Endothelial cell of hepatic sinusoid (primary cell): ENCODE measurements around the gene REXO1.
"Not testable (repeated sequence)": the region's sequence is repeated elsewhere in the genome, so short reads cannot be mapped to it uniquely, and the experiment has no call there.

Experiments
- in situ Hi-C: cut with HindIII; loops from 2 replicates; pipeline ENCODE4 v1.10.0; 2017; ENCODE audit warnings: low sequenced_read_pairs

The REXO1 gene

DNA sequence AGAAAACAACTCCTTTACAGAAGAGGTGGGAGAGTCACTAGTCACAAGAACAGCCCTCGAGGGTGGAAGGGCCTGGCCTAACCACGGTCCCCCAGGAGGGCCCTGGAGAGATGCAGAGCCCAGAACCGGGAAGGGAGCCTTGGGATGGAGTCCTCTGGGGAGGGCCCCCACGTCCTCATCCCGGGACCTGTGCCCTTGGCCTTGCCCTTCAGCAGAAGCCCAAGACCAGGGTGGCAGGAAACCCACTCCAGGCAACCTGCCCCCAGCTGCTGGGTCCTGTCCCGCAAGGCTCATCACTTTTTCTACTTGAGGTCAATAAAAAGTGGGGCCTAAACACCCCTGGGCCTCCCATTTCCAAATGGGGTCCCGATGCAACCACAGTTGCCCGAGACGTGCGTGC lies 33.9 kb downstream of the REXO1 start:
- in situ Hi-C loops = no loop called here

DNA sequence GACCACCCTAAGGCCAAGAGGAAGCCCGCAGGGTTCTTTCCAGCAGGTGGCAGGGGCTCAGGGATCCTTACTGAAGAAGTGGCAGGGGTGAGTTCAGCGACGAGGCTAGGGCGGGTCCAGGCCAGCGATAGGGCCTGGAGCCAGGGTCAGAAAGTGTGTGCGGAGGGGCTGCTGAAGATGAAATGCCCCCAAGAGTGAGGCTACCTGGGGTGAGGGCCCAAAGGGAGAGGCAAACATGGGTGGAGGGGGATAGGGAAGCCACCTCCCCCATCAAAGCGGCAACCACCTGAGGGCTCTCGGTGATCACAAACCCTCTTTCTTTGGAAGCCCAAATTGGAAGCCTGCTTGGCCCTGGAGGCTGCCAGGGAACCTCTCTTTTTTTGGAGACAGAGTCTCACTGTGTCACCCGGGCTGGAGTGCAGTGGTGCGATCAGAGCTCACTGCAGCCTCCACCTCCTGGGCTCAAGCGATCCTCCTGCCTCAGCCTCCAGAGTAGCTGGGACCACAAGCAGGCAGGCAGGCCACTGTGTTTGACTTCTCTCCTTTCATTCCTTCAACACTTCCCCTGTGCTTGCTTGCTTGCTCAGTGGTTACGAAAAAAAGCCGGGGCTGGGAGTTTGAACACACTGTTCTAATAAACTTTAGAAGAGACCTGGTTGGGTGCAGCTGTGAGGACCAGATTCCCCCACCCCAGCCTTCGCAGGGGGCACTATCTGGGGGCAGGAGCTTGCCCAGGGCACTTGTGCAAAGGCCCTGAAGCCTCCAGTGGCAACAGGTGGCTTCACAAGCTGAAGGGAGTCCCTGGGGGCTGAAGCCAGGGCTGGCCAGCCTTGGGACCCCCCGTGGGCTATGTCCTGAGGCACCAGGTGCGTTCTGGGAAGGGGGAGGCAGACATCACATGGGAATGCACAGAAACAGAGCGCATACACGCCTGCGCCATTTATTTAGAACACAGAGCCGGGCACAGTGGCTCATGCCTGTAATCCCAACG lies 34.8 kb downstream of the REXO1 start:
- in situ Hi-C loops = no loop called here

DNA sequence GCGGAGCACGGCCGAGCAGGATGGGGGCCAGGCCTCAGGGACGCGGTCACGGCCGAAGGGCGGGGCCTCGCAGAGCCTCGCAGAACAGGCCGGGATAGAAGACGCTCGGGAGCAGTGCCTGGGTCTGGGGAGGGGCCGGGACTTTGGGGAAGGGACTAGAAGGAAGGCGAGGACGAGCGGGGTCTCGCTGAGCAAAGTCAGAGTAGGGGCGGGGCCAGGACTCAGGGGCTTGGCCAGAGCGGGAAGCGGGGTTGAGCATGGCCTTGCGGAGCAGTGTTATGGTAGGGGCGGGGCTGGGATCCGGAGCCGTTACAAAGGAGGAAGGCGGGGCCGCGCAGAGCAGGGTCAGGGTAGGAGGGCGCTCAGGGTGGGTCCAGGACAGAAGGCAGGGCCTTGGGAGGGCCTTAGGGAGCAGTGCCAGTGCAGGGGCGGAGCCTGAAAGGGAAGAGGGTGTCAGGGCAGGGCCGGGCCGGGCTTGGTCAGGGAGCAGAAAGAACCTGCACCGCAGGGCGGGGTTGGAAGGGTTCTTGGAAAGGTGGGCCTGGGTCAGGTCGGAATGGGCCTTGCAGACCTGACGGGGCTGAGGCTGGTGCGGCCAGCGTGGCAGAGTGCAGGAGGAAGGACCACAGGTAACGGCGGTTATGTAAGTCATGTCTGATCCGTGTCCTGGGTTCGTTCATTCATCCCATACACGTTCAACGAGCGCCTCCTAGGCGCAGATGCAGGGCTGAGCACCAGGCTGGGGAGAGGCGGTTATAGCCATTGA lies 35.7 kb downstream of the REXO1 start:
- in situ Hi-C loops = no loop called here

DNA sequence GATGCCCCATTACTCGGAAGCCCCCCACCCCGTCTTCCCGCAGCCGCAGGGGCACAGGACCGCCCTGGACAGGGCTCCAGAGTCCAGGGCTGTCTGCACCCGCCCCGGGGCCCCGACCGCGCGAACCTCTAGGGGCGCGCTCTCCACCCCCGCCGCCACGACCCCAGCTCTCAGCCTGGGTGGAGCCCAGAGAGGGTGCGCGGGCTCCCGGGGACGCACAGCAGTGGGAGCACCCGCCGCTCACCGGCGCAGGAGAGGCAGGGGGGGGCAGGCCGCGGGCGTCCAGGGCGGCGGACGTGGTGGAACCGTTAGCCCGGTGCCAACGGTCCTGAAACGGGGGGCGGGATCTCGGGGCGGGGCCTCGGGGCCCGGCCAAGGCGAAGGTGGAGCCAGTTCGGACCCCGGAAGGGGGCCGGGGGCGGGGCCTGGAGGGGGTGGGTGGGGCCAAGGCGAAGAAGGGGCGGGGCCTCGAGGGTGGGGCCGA lies 36.3 kb downstream of the REXO1 start, which contains the start of gene ATP8B3:
TSS of gene ATP8B3 (minus strand) at position 335 of the 484 bp plus-strand sequence. CDS start 540 bp downstream, outside the sequence.
- in situ Hi-C loops = no loop called here

DNA sequence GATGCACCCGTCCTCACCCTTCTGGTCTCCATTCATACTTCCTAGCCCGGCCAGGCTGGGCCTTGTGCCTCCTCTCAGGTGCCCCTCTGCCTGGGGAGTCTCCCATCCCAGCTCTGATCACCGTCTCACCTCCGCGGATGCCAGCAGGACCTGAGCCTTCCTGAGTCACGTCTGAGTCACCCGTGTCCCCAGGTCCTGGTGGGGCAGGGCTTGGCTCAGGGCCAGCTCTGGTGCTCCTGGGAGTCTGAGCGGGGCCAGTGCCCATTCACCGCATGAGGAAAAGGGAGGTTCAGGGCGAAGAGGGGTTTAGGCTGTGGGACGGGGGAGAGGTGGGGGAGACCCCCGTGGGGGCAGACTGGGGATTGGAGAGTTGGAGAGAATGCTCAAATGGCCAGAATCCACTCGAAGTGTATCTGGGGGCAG lies 36.8 kb downstream of the REXO1 start:
- in situ Hi-C loops = no loop called here

DNA sequence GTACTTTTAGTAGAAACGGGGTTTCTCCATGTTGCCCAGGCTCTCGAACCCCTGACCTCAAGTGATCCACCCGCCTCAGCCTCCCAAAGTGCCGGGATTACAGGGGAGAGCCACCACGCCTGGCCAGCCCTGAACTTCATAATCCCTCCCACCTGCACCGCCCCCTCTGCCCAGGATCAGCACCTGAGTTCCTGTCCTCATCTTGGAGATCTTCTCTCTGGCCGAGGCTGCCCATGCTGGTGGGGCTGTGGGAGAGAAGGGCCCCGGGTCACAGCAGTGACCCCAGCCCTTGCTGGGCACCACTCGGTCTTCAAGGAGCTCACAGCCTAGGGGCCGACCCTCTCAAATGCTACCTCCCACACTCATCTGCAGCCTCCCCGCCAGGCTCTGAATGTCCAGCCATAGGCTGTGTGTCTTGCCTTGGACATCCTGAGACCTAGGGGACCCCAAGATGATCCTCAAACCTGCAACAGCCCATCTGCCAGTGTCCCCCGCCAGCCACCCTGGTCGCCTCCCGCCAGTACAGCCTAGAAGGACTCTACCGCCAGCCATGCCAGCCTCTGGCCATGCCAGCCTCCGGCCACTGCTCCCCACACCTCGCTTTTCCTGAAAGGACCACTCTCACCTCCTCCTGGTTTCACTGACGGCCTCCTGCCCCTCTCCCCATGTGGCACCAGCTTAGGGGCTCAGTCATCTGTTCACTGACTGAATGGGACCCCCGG lies 37.7 kb downstream of the REXO1 start:
- in situ Hi-C loops = no loop called here

DNA sequence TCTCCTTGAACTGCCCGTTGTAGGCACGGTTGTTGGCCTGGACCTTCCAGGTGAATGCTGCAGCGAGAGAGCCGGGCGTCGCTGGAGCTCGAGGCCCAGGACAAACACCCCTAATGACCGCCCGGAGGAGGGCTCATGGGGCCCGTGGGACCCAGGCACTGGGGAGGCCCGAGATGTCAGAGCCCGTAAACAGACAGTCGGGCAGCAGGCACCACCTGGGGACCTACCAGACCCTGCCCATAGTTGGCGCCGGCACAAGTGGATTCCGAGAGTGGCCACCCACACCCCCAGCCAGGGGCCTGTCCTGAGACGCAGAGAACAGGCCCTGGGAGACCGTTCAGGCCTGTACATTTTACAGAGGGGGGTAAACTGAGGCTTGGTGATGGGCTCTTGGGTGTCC lies 38.6 kb downstream of the REXO1 start:
- in situ Hi-C loops = loop anchor here (5.0 kb wide), 1 partner anchor 77 kb away; no protein-coding TSS in a partner anchor

DNA sequence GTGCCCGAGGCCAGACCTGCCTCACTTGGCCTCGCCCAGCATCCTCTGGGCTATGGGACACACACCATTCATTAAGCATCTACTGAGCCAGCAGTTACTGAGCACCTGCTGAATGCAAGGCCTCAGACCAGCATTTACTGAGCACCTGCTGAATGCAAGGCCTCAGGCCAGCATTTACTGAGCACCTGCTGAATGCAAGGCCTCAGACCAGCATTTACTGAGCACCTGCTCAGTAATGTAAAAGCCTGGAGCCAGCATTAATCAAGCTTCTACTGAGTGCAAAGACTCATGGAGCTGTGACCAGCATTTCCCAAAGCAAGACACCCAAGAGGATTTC lies 39.9 kb downstream of the REXO1 start:
- in situ Hi-C loops = loop anchor here (5.0 kb wide), 1 partner anchor 76 kb away; no protein-coding TSS in a partner anchor

DNA sequence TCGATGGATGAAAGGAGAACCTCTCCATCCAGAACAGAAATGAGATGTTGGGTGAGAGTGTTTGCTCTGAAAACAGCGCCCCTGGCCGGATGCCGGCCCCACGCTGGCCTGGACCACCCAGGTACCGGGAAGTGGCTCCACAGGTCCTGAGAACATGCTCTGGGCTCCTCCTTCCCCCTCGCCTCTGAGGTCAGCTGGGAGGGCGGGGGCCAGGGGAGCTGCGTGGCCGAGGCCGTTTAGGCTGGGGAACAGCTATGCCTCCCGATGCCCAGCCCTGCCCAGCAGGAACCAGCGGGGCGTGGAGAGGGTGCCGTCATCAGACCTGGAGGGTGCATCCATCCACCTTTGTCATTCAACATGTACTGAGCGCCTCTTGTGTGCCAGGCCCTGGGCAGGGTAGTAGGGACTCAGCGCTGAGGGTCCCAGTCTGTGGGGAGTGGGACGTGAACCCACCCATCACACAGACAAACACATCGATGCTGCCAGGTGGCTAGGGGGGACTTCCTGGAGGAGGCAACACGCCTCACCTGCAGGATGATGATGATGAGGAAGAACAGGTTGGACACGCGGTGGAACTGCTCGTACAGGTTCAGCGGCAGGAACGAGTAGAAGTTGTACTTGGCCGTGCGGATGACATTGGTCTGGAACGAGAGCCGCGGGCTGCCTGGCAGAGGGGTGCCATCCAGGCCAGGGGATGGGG lies 40.4 kb downstream of the REXO1 start:
- in situ Hi-C loops = loop anchor here (5.0 kb wide), 1 partner anchor 76 kb away; no protein-coding TSS in a partner anchor

DNA sequence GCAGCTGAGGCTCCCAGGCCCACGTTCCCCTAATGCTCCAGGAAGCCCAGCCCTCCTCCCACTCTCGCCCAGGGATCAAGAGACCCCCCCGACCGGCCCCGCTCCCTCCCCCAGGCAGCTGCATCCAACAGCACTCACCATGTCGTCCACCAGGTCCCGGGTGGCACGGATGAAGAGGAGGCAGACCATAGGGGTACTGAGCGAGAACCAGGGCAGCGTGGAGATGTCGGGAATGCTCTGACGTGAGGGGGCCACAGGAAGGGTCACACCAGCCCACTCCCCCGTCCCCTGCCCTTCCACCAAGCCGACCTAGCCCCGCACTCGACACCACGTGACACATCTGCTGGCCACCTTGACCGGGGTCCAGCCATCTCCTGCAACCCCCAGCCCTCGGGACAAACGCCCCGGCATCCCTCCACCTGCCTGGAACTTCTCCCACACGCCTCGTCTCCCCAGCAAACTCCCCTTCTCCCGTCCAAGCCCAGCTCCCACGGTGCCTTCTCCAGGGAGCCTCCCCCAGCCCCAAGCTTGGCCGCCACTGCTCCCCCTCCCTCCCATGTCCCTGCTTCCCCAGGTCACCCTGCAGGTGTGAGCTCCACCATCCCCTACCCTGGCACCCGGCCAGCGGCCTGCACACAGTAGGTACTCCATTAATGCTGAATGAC lies 41.1 kb downstream of the REXO1 start:
- in situ Hi-C loops = loop anchor here (5.0 kb wide), 1 partner anchor 75 kb away; no protein-coding TSS in a partner anchor

DNA sequence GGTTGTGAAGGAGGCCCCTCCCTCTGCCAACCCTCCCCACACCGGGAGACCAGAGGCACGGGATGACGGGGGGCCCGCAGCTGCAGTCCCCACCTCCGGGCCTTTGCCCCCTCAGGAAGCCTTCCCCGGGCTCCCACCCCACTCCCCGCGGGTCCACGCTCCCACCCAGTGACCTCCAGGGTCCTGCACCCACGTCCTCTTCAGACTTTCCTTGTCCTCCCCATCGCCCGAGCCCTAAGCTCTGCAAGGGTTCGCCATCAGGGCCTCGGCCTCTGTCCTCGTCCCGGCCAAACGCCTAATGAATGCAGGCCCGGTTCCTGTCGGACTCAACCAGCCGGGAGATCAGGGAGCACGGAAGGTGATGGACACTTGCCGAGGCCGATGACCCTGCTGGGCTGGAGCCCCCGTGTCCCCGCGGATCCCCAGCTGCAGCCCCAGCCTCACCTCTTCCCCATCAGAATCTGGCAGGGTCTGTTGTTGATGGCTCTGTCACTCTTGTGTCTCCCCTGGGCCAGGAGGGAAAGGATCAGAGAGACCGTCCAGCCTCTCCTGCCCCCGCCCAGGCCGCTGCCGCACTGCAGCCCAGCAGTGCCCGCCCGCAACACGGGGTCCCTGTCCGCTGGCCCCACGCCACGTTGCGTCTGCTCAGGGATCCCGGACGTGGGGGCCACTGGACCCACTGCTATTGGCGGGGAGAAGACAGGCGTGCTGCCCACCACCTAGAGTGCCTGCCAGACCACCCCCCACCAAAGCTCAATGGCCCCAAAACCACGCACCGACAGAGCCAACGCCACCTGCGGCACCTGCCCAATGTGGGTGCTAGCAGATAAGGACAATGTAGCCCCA lies 41.9 kb downstream of the REXO1 start:
- in situ Hi-C loops = loop anchor here (5.0 kb wide), 1 partner anchor 74 kb away; no protein-coding TSS in a partner anchor

DNA sequence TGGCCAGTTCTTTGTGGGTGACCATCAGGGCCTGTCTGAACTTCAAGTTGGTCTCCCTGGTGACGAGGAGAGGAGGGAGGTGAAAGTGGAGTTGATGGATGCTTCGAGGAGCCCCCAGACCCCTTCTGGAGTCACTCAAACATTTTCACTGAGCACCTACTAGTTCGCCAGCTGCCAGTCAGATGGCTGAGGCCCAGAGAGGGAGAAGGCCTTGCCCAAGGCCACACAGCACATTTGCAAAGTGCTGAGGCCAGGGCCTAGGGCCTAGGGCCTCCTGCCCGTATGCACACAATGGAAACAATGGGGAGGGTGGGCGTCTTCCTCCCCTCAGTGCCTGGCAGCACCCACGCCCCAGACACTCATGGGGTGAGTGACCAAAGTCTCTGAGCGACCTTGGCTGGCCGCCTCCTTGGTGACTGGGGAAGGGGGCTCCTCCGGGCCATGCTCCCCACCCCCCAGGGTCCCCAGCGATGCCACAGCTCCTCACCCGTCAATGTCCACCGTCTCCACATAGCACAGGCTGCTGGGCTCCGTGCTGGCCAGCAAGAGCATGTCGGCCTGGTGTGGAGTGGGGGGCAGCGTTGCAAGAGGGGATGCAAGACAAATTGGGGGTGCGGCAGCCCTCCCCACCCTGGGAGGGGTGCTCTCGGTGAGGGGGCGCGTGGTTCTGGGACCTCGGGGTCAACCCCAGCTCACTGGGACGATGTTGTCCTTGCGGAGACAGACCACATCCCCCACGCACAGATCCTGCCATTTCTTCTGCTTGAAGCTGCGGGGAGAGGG lies 42.7 kb downstream of the REXO1 start:
- in situ Hi-C loops = loop anchor here (5.0 kb wide), 1 partner anchor 73 kb away; no protein-coding TSS in a partner anchor

DNA sequence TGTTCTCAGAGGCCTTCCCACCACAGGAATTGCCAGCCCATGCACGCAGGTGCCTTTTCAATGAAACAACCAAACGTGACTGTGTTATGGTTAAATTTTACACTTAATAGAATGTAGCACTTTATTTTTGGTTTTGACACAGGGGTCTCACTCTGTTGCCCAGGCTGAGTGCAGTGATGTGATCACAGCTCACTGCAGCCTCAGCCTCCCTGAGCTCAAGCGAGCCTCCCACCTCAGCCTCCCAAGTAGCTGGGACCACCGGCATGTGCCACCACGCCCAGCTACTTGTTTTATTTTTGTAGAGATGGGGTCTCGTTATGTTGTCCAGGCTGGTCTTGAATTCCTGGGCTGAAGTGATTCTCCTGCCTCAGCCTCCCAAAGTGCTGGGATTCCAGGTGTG lies 43.4 kb downstream of the REXO1 start:
- in situ Hi-C loops = loop anchor here (5.0 kb wide), 1 partner anchor 73 kb away; no protein-coding TSS in a partner anchor

DNA sequence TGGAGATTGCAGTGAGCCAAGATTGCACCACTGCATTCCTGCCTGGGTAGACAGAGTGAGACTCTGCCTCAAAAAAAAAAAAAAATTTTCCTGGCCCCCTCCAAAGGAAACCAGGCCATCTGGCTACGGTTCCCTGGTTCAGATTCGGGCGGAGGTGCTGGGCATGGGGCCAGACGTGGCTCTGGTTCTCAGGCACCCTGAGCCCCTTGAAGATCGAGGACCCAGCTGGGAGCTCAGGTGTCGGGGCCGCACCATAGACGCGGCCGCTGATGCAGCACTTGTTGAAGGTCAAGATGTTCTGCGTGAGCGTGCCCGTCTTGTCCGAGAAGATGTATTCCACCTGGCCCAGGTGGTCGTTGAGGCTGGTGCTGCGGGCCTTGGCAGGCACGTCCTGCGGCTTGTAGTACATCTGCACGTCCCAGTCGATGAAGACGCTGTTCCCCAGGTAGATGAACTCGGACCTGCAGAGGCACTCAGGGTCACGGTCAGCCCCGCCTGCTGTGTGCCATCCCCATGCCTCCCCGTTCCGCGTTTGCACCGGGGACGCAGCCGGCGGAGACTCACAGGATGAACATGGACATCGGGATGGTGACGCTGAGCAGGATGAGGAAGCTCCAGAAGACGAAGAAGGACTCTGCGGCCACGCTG lies 48.5 kb downstream of the REXO1 start:
- in situ Hi-C loops = no loop called here

DNA sequence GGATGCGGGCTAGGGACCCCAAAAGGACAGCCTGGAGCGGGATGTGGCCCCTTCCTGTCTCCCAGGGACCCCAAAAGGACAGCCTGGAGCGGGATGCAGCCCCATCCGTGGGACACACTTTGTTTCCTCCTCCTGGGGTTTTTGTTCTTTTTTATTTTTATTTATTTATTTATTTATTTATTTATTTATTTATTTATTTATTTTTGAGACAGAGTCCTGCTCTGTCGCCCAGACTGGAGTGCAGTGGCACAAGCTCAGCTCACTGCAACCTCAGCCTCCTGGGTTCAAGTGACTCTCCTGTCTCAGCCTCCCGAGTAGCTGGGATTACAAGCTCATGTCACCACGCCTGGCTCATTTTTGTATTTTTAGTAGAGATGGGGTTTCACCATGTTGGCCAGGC lies 51.0 kb downstream of the REXO1 start:
- in situ Hi-C loops = not testable (repeated sequence)

DNA sequence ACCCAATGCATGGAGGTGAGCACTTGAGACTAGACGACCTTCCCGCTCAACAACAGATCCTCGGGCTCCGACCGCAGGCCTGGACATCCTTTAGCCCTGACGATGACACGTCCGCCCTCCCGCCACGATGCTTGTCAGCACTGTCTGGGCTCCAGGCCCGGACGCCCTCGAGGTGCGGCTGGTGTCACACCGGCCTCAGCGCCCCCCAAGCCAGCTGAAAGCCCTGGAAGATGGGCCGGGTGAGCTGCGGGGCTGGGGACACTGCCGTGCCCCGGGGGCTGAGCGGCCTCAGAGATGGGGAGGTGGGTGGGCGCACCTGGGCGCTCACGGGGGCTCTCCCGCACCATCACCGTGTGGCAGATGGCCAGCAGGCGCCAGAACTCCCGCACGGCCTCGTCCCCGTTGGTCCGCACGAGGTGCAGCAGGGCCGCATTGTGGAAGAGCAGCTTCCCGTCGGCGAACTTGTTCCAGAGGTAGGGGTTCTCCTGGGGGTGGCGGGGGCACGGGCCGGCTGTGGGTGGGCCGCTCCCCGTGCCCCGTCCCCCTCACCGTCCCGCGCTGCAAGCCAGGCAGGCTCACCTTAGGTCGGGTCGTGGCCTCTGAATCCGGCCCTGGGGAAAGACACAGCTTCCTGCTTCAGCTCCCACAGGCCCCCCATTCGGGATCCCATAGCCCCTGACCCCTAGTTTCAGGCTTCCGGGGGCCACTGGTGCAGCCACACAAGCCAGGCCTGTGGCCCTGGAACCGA lies 51.7 kb downstream of the REXO1 start:
- in situ Hi-C loops = no loop called here
